ENCODE data around the gene BAZ2B. TPM values are rescaled to one million over a fixed set of nuclear protein-coding genes. Genes with fewer than 3 reads are reported as not detected.

The BAZ2B gene
- total RNA-seq, 1 experiment from 2014 or later, result 54.9 TPM

GRCh38 chr2:159606287-159606686 is 10.1 kb downstream of the BAZ2B start:
- no peaks in the 10 kb centered on the region for H3K23me2 ChIP-seq (ENCODE audit: insufficient read length, low read depth, low read length, poor library complexity, severe bottlenecking)
- no peak overlapping the region for H3K14ac ChIP-seq (ENCODE audit: insufficient read depth, low read length)
- Mint-ChIP-seq H3K9me3 (no peaks in the 10 kb centered on the region), H3K4me3 (no peak overlapping the region), H3K27me3 (ENCODE audit: low read depth) (no peaks in the 10 kb centered on the region), H3K4me1 (peaks cover 31 to 41% of the 10 kb centered on the region in 2 experiments), H3K36me3 (ENCODE audit: insufficient read depth in 1 of 3, low read depth in 3 of 3) (peaks cover 0 to 9% (median 2%) of the 10 kb centered on the region in 3 experiments; a peak in 4 of 7 replicates), H3K27ac (peak overlapping the region; percentile 11 to 30 (median 29); a peak in 4 of 7 replicates)
- H3K79me1 ChIP-seq (ENCODE audit: insufficient read depth, low read depth, low read length, poor library complexity, severe bottlenecking), result peaks cover 5% of the 10 kb centered on the region
- H3K4ac ChIP-seq (ENCODE audit: low read depth, low read length), result no peak overlapping the region
- H3K56ac ChIP-seq (ENCODE audit: insufficient read length, low read depth, low read length), result no peak overlapping the region
- H3K9me3 ChIP-seq (ENCODE audit: control insufficient read depth, low read depth, low read length), result no peaks in the 10 kb centered on the region
- no peaks in the 10 kb centered on the region for H3K27me3 ChIP-seq (ENCODE audit: insufficient read depth, low read length)
- no peak overlapping the region for H3K4me2 ChIP-seq (ENCODE audit: insufficient read depth, insufficient read length, low read length)
- H4K8ac ChIP-seq (replicated peaks; ENCODE audit: insufficient read length, low read depth, low read length), result no peak overlapping the region
- H2BK12ac ChIP-seq (ENCODE audit: insufficient read length, low read depth, low read length), result no peak overlapping the region
- no peak overlapping the region for H2BK5ac ChIP-seq (ENCODE audit: insufficient read length, low read length)
- H3K23ac ChIP-seq (ENCODE audit: insufficient read length, low read depth, low read length), result no peak overlapping the region
- H2BK20ac ChIP-seq (ENCODE audit: low read depth, low read length, poor library complexity, severe bottlenecking), result no peak overlapping the region
- WGBS (ENCODE audit: extremely low coverage, insufficient read length, low lambda C conversion rate), result no CpG with 5 or more reads among the region's 2 CpGs
- DNase-seq, result no peak
- TF ChIP-seq CTCF (conservative IDR thresholded peaks at IDR 0.05), result no peak
- H2BK15ac ChIP-seq (ENCODE audit: low read depth, low read length), result no peak overlapping the region
- H2AFZ ChIP-seq (ENCODE audit: low read length), result no peak overlapping the region
- H3K27ac ChIP-seq (ENCODE audit: insufficient read length, low read depth, low read length), result no peak overlapping the region
- H3K18ac ChIP-seq (ENCODE audit: insufficient read length, low read depth, low read length), result no peak overlapping the region
- H2BK120ac ChIP-seq (ENCODE audit: low read depth, low read length, poor library complexity, severe bottlenecking), result no peak overlapping the region
- no peak overlapping the region for H4K5ac ChIP-seq (ENCODE audit: insufficient read length, low read depth, low read length)
- H3K4me1 ChIP-seq (ENCODE audit: insufficient read depth, low read length), result peaks cover 3% of the 10 kb centered on the region; the same call in 1 of the 2 replicates
- no peaks in the 10 kb centered on the region for H4K20me1 ChIP-seq (ENCODE audit: control insufficient read depth, insufficient read depth, insufficient read length)
- H3K79me2 ChIP-seq (ENCODE audit: insufficient read depth, low read length), result peaks cover 10% of the 10 kb centered on the region; the same call in 1 of the 2 replicates
- H4K91ac ChIP-seq (ENCODE audit: insufficient read length, low read depth, low read length), result no peak overlapping the region
- no peak overlapping the region for H3K9ac ChIP-seq (ENCODE audit: extremely low read depth, insufficient read length, low read length)
- no peak overlapping the region for H3T11ph ChIP-seq (ENCODE audit: low read length)
- no peak overlapping the region for H2AK5ac ChIP-seq (ENCODE audit: insufficient read length, low read length)

All from H9 (cell line).